K562 (cell line): ENCODE measurements around the gene DDRGK1. TPM values are rescaled to one million over a fixed set of nuclear protein-coding genes. Genes with fewer than 3 reads are reported as not detected.

Experiments used
- ARHGAP35 ChIP-seq: fragments of 450-650 bp; IDR thresholded peaks from 2 replicates; pipeline ENCODE4 v1.6.1; 2018; ENCODE audit not compliant: partially characterized antibody
- BRD9 ChIP-seq: fragments of 450-650 bp; IDR thresholded peaks from 2 replicates; pipeline ENCODE4 v1.6.1; 2018; ENCODE audit warnings: low read depth; ENCODE audit not compliant: partially characterized antibody
- CBX3 ChIP-seq, 2 experiments: IDR thresholded peaks; 1 replicate in 1 of 2; 2 replicates in 1 of 2; pipeline ENCODE4 v1.6.1; 2012; ENCODE audit warnings: inconsistent platforms in 2 of 2, low read length in 2 of 2, borderline replicate concordance in 1 of 2, control low read depth in 1 of 2
- CBX8 ChIP-seq: fragments of 200-600 bp; sonication (generic); IDR thresholded peaks from 2 replicates; pipeline ENCODE4 v1.6.1; 2012; ENCODE audit warnings: borderline replicate concordance, mixed run types, low read depth, mild to moderate bottlenecking, moderate library complexity, mixed read lengths, low read length, control low read depth, inconsistent platforms; ENCODE audit not compliant: poor library complexity, severe bottlenecking; ENCODE audit errors: extremely low read depth
- CHD2 ChIP-seq: IDR thresholded peaks from 2 replicates; pipeline ENCODE4 v1.6.1; 2011; ENCODE audit warnings: low read depth, low read length
- CTCFL ChIP-seq: IDR thresholded peaks from 2 replicates; pipeline ENCODE4 v1.6.1; 2011; ENCODE audit warnings: borderline replicate concordance, low read depth, mild to moderate bottlenecking, moderate library complexity, low read length; ENCODE audit not compliant: insufficient read depth, poor library complexity, severe bottlenecking
- EGR1 ChIP-seq: fragments of 450-650 bp; conservative IDR thresholded peaks from 2 replicates; pipeline ENCODE4 v1.6.1; 2017; ENCODE audit warnings: mild to moderate bottlenecking
- ERF ChIP-seq: fragments of 450-650 bp; formaldehyde crosslinking; IDR thresholded peaks from 2 replicates; pipeline ENCODE4 v1.4.0; 2020; ENCODE audit warnings: mild to moderate bottlenecking, mixed read lengths
- GMEB1 ChIP-seq: fragments of 250-450 bp; sonication (Bioruptor Pico); IDR thresholded peaks from 2 replicates; pipeline ENCODE4 v1.4.0; 2020; ENCODE audit warnings: mild to moderate bottlenecking
- IRF9 ChIP-seq: fragments of 450-650 bp; IDR thresholded peaks from 2 replicates; pipeline ENCODE4 v1.6.1; 2016; ENCODE audit warnings: missing biosample characterization, missing genetic modification characterization
- KAT7 ChIP-seq: sonication (generic); formaldehyde crosslinking; IDR thresholded peaks from 2 replicates; pipeline ENCODE4 v1.8.0; 2022; ENCODE audit warnings: missing genetic modification reagents, mild to moderate bottlenecking, borderline replicate concordance
- MLLT1 ChIP-seq, 2 experiments: fragments of 450-650 bp; IDR thresholded peaks; 2 replicates each; pipeline ENCODE4 v1.6.1; 2016
- NR0B1 ChIP-seq: fragments of 450-650 bp; IDR thresholded peaks from one replicate; pipeline ENCODE4 v1.6.1; 2018; ENCODE audit warnings: mild to moderate bottlenecking, moderate library complexity; ENCODE audit not compliant: partially characterized antibody
- SETDB1 ChIP-seq: IDR thresholded peaks from one replicate; pipeline ENCODE4 v1.6.1; 2012; ENCODE audit warnings: low read length, control low read depth, inconsistent platforms
- TARDBP ChIP-seq: fragments of 450-650 bp; IDR thresholded peaks from 2 replicates; pipeline ENCODE4 v1.6.1; 2016
- XRCC5 ChIP-seq: fragments of 200-400 bp; formaldehyde crosslinking; IDR thresholded peaks from 2 replicates; pipeline ENCODE4 v1.6.1; 2017; ENCODE audit warnings: low read depth, mild to moderate bottlenecking, low read length
- ZFPM2 ChIP-seq: fragments of 250-450 bp; sonication (Bioruptor Pico); IDR thresholded peaks from 2 replicates; pipeline ENCODE4 v1.5.1; 2022; ENCODE audit warnings: mild to moderate bottlenecking
- ZFX ChIP-seq: sonication (generic); formaldehyde crosslinking; IDR thresholded peaks from 2 replicates; pipeline ENCODE4 v1.8.0; 2022; ENCODE audit warnings: mild to moderate bottlenecking, missing genetic modification reagents, moderate library complexity
- ZNF263 ChIP-seq: sonication (generic); formaldehyde crosslinking; IDR thresholded peaks from 2 replicates; pipeline ENCODE4 v1.8.0; 2022; ENCODE audit warnings: mild to moderate bottlenecking, missing genetic modification reagents, borderline replicate concordance
- ZNF507 ChIP-seq: conservative IDR thresholded peaks from 2 replicates; pipeline ENCODE4 v1.6.1; 2017; ENCODE audit warnings: missing genetic modification characterization, missing compliant biosample characterization
- ZNF79 ChIP-seq: fragments of 250-450 bp; sonication (Bioruptor Pico); IDR thresholded peaks from 2 replicates; pipeline ENCODE4 v1.4.0; 2020; ENCODE audit warnings: low read depth, mild to moderate bottlenecking, moderate library complexity
- polyA plus RNA-seq, 8 experiments: library from polyadenylated mRNA; depleted of rRNA in 4 of 8; stranded (reverse) in 5 of 8; unstranded in 3 of 8; fragments of >200 nt; fragmentation: Nextera tagmentation in 2 of 8; fragmentation: Illumina TruSeq in 1 of 8; extraction: Ambion mirVana in 2 of 8; extraction: Trizol in 1 of 8; gene quantifications; 2 replicates each; pipeline versions ENCODE4 v1.2.1 to v1.2.3, GENCODE V29; 2011 to 2014; ENCODE audit warnings: inconsistent platforms in 1 of 8, missing spikeins in 1 of 8
- total RNA-seq, 7 experiments: library from RNA; depleted of rRNA in 6 of 7; stranded (reverse); fragments of >200 nt in 6 of 7; fragmentation: Illumina TruSeq in 2 of 7; extraction: Trizol in 2 of 7; gene quantifications; 2 replicates each; pipeline versions ENCODE4 v1.2.1 to v1.2.3, GENCODE V29; 2011 to 2021; ENCODE audit warnings: low replicate concordance in 1 of 7

The DDRGK1 gene
- total and polyA plus RNA-seq, 9 of the 15 experiments (the other 6 are each of a cell fraction or from before 2014, with no cell fraction given) = 2.3 to 54.4 (median 29.1) TPM

GRCh38 chr20:3218307-3218988 is 14.0 kb upstream of the DDRGK1 start (continued):
- TF ChIP-seq CHD2 (no peak), XRCC5 (no peak), CTCFL (peak; percentile 74), EGR1 (no peak), ZFX (CRISPR knock-in tag) (no peak), ARHGAP35 (no peak), ERF (CRISPR knock-in tag) (no peak), MLLT1 (IDR thresholded peaks at IDR 0.05) (no peak), ZNF507 (tag) (no peak), ZNF263 (CRISPR knock-in tag) (no peak), BRD9 (no peak), ZNF79 (CRISPR knock-in tag) (no peak), CBX3 (IDR thresholded peaks at IDR 0.05; ENCODE audit: borderline replicate concordance in 1 of 2, low read length in 2 of 2) (no peak), NR0B1 (no peak), ZFPM2 (CRISPR knock-in tag) (no peak), SETDB1 (no peak), IRF9 (no peak), TARDBP (no peak), CBX8 (no peak), KAT7 (CRISPR knock-in tag) (no peak), GMEB1 (no peak)
